Right atrium auricular region (tissue), 2 donors: Measurements from ENCODE around the gene ABCC2. TPM values are rescaled to one million over a fixed set of nuclear protein-coding genes. Genes with fewer than 3 reads are reported as not detected.

Source experiments
- DNase-seq: peaks from one replicate; pipeline ENCODE4 v3.0.0-alpha.2; 2019; ENCODE audit warnings: low spot score
- H3K27ac ChIP-seq, 2 donors: fragments of 200-600 bp; sonication (generic); 1 replicate in 1 of 2; 2 replicates in 1 of 2; pipeline ENCODE4 v1.5.1; 2016 to 2019
- H3K27me3 ChIP-seq, 2 donors: fragments of 200-600 bp; sonication (generic); one replicate each; pipeline versions ENCODE4 v1.5.1 to v1.6.0; 2017 to 2019
- H3K36me3 ChIP-seq: fragments of 200-600 bp; sonication (generic); one replicate; pipeline ENCODE4 v1.5.1; 2016
- H3K4me1 ChIP-seq, 2 donors: fragments of 200-600 bp; sonication (generic); one replicate each; pipeline versions ENCODE4 v1.5.1 to v1.6.0; 2017 to 2019
- H3K4me3 ChIP-seq, 2 donors: fragments of 200-600 bp; sonication (generic); 1 replicate in 1 of 2; 2 replicates in 1 of 2; pipeline ENCODE4 v1.5.1; 2017 to 2019; ENCODE audit warnings: mild to moderate bottlenecking in 1 of 2, moderate library complexity in 1 of 2
- H3K9me3 ChIP-seq, 2 donors: fragments of 200-600 bp; sonication (generic); one replicate each; pipeline ENCODE4 v1.5.1; 2019
- total RNA-seq, 2 donors: library from RNA; depleted of rRNA; stranded (reverse); fragments of >200 nt; gene quantifications; one replicate each; pipeline ENCODE4 v1.1.0, GENCODE V29; 2016
- TF ChIP-seq, protein P1 (sequence below), 2 donors: fragments of 200-600 bp; sonication (generic); IDR thresholded peaks; one replicate each; pipeline ENCODE4 v1.5.1; 2019; ENCODE audit warnings: antibody characterized with exemption in 2 of 2

The ABCC2 gene
- total RNA-seq, 2 donors from 2014 or later = 0.15 to 0.28 TPM

DNA sequence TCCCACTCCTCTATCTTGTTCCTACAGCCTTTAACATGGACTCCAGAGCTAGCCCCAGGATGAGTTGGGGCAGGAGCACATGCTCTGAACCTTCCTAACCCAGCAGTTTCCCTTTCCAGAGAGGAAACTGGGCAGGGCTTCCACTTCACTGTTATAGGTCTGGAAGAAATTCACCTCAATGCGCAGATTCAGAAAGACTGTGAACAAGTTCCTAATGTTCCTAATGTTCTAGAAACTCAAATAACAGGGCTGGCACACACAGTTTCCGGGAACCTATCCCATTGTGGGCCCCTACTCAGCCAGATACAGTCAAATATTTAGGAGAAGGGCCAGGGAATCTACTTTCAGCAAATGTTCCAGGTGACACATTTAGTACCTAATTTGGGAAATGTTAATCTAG lies 29.7 kb downstream of the ABCC2 start:
- Histone ChIP-seq H3K27me3 (no peaks in the 10 kb centered on the region), H3K27ac (no peak overlapping the region), H3K4me1 (no peaks in the 10 kb centered on the region), H3K9me3 (no peaks in the 10 kb centered on the region), H3K4me3 (no peak overlapping the region), H3K36me3 (no peaks in the 10 kb centered on the region)
- DNase-seq = no peak
- TF ChIP-seq, protein P1, sequence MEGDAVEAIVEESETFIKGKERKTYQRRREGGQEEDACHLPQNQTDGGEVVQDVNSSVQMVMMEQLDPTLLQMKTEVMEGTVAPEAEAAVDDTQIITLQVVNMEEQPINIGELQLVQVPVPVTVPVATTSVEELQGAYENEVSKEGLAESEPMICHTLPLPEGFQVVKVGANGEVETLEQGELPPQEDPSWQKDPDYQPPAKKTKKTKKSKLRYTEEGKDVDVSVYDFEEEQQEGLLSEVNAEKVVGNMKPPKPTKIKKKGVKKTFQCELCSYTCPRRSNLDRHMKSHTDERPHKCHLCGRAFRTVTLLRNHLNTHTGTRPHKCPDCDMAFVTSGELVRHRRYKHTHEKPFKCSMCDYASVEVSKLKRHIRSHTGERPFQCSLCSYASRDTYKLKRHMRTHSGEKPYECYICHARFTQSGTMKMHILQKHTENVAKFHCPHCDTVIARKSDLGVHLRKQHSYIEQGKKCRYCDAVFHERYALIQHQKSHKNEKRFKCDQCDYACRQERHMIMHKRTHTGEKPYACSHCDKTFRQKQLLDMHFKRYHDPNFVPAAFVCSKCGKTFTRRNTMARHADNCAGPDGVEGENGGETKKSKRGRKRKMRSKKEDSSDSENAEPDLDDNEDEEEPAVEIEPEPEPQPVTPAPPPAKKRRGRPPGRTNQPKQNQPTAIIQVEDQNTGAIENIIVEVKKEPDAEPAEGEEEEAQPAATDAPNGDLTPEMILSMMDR (IDR thresholded peaks at IDR 0.05) = no peak

DNA sequence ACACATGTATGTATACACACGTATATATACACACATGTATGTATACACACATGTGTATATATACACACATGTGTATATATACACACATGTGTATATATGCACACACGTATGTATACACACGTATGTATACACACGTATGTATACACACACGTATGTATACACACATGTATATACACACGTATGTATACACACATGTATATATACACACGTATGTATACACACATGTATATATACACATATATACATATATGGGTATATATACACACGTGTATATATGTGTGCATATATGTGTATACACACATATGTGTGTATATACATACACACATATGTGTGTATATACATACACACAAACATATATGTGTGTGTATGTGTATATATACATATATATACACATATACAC lies 31.7 kb downstream of the ABCC2 start:
- H3K9me3 ChIP-seq = no peaks in the 10 kb centered on the region
- H3K4me1 ChIP-seq = no peaks in the 10 kb centered on the region
- no peak overlapping the region for H3K27ac ChIP-seq
- no peak for DNase-seq
- H3K27me3 ChIP-seq = no peaks in the 10 kb centered on the region
- H3K36me3 ChIP-seq = no peaks in the 10 kb centered on the region
- no peak overlapping the region for H3K4me3 ChIP-seq
- TF ChIP-seq, protein P1 (IDR thresholded peaks at IDR 0.05) = no peak

DNA sequence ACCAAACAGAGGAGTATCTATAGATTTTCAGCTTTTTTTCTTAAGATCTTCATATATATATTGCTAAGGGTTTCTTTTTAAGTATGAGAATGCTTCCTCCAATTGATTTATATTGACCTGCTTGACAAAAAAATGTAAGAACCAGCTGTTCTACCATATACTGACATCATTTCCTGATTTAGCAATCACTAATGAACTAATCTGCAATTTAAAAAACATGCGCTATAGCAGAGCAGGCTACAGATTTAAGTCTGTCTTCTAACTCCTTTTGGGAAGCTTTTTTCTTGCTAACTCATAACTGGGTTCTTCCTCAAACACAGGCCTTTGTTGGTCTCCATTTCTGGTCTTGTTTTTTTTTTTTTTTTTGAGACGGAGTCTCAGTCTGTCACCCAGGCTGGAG lies 33.2 kb downstream of the ABCC2 start:
- Histone ChIP-seq H3K4me1 (no peaks in the 10 kb centered on the region), H3K27ac (no peak overlapping the region), H3K27me3 (no peaks in the 10 kb centered on the region), H3K36me3 (no peaks in the 10 kb centered on the region), H3K4me3 (no peak overlapping the region), H3K9me3 (no peaks in the 10 kb centered on the region)
- TF ChIP-seq, protein P1 (IDR thresholded peaks at IDR 0.05) = no peak
- no peak for DNase-seq

DNA sequence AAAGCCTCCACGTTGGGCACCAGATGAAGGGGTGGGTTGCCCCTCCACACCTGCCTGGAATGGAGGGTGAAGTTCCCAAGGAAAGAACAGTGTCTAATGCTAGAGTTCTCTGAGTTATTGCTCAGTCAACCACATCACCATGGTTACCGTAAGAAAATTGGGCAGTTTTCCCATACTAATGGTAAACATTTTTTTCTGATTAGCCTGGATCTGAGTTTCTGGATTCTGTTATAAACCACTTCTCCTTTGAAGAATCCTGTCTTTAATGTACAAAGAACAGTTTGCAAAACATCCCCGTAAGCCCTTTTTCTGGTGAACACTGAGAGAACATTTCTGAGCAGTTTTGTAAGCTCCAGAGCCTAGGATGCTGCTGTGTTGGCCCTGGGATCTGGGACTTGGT lies 45.5 kb downstream of the ABCC2 start:
- H3K27ac ChIP-seq = no peak overlapping the region
- no peaks in the 10 kb centered on the region for H3K4me1 ChIP-seq
- DNase-seq = no peak
- H3K27me3 ChIP-seq = no peaks in the 10 kb centered on the region
- no peaks in the 10 kb centered on the region for H3K36me3 ChIP-seq
- no peak overlapping the region for H3K4me3 ChIP-seq
- TF ChIP-seq, protein P1 (IDR thresholded peaks at IDR 0.05) = no peak
- no peaks in the 10 kb centered on the region for H3K9me3 ChIP-seq

DNA sequence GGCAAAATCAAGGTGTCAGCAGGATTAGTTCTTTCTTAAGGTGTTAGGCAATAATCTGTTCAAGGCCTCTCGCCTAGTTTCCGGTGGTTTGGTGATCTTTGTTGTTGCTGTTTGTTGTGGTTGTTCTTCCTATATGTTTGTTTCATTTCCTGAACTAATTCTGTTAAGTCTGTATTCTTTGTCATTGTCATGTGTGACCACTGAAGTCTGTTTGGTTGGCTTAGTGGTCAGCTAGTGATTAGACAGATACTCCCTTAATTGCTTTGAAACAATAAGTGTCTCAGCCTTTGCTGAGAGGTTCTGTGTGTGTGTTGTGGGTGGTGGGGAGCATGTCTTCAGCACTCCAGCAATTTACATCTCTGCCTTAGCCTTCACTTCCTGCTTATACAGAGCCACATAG lies 46.0 kb downstream of the ABCC2 start:
- DNase-seq = no peak

DNA sequence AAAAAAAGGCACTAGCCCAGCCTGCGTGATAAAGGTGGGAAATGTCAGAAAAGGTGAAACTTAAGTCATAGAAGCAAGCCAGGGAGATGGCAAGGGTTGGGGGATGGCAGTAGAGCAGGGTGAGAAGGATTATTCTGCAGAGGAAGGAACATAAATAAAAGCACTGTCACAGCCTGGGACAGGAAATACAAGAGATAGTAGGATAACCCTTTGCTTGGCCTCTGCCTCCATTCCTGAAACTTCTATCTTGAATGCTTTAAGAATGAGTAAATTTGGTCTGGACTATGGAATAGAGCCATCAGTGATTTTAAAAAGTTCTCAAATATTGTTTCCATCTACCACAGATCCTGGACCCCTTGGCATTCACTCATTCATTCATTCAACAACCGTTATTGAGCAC lies 50.0 kb downstream of the ABCC2 start:
- Histone ChIP-seq H3K27me3 (no peaks in the 10 kb centered on the region), H3K9me3 (no peaks in the 10 kb centered on the region), H3K36me3 (no peaks in the 10 kb centered on the region), H3K4me1 (no peaks in the 10 kb centered on the region), H3K4me3 (no peak overlapping the region), H3K27ac (no peak overlapping the region)
- DNase-seq = no peak
- TF ChIP-seq, protein P1 (IDR thresholded peaks at IDR 0.05) = no peak

More for the DNA sequence above, 46.0 kb downstream of the ABCC2 start:
- no peaks in the 10 kb centered on the region for H3K36me3 ChIP-seq
- H3K9me3 ChIP-seq = no peaks in the 10 kb centered on the region
- no peaks in the 10 kb centered on the region for H3K27me3 ChIP-seq
- H3K4me1 ChIP-seq = no peaks in the 10 kb centered on the region
- no peak overlapping the region for H3K4me3 ChIP-seq
- no peak overlapping the region for H3K27ac ChIP-seq
- TF ChIP-seq, protein P1 (IDR thresholded peaks at IDR 0.05) = no peak
